ENCODE results near the gene EXD2. TPM values are rescaled to one million over a fixed set of nuclear protein-coding genes. Genes with fewer than 3 reads are reported as not detected.

EXD2 gene
- total and polyA plus RNA-seq, 2 of the 13 experiments (the other 11 are each of a cell fraction or from before 2014, with no cell fraction given), result 9.5 to 15.1 TPM

DNA sequence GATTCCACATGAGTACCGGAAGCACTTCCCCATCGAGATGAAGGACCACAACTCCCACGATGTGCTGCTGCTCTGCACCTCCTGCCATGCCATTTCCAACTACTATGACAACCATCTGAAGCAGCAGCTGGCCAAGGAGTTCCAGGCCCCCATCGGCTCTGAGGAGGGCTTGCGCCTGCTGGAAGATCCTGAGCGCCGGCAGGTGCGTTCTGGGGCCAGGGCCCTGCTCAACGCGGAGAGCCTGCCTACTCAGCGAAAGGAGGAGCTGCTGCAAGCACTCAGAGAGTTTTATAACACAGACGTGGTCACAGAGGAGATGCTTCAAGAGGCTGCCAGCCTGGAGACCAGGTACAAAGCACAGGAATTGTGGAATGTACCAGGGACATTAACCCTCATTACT is 46.3 kb downstream of the EXD2 start (continued):
- no peak for TF ChIP-seq ZBTB20 (CRISPR knock-in tag; IDR thresholded peaks at IDR 0.05; ENCODE audit: borderline replicate concordance, low read depth)
- TF ChIP-seq NFE2L1 (CRISPR knock-in tag; IDR thresholded peaks at IDR 0.05; ENCODE audit: borderline replicate concordance), result no peak
- TF ChIP-seq, protein P1, sequence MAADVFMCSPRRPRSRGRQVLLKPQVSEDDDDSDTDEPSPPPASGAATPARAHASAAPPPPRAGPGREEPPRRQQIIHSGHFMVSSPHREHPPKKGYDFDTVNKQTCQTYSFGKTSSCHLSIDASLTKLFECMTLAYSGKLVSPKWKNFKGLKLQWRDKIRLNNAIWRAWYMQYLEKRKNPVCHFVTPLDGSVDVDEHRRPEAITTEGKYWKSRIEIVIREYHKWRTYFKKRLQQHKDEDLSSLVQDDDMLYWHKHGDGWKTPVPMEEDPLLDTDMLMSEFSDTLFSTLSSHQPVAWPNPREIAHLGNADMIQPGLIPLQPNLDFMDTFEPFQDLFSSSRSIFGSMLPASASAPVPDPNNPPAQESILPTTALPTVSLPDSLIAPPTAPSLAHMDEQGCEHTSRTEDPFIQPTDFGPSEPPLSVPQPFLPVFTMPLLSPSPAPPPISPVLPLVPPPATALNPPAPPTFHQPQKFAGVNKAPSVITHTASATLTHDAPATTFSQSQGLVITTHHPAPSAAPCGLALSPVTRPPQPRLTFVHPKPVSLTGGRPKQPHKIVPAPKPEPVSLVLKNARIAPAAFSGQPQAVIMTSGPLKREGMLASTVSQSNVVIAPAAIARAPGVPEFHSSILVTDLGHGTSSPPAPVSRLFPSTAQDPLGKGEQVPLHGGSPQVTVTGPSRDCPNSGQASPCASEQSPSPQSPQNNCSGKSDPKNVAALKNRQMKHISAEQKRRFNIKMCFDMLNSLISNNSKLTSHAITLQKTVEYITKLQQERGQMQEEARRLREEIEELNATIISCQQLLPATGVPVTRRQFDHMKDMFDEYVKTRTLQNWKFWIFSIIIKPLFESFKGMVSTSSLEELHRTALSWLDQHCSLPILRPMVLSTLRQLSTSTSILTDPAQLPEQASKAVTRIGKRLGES (CRISPR knock-in tag; IDR thresholded peaks at IDR 0.05; ENCODE audit: borderline replicate concordance), result no peak
- no peak for TF ChIP-seq ZMYM4 (CRISPR knock-in tag; IDR thresholded peaks at IDR 0.05)
- TF ChIP-seq, protein P2, sequence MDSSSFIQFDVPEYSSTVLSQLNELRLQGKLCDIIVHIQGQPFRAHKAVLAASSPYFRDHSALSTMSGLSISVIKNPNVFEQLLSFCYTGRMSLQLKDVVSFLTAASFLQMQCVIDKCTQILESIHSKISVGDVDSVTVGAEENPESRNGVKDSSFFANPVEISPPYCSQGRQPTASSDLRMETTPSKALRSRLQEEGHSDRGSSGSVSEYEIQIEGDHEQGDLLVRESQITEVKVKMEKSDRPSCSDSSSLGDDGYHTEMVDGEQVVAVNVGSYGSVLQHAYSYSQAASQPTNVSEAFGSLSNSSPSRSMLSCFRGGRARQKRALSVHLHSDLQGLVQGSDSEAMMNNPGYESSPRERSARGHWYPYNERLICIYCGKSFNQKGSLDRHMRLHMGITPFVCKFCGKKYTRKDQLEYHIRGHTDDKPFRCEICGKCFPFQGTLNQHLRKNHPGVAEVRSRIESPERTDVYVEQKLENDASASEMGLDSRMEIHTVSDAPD (CRISPR knock-in tag; IDR thresholded peaks at IDR 0.05), result no peak
- no peak for TF ChIP-seq ZNF354B (CRISPR knock-in tag; IDR thresholded peaks at IDR 0.05)
- TF ChIP-seq CREB1 (IDR thresholded peaks at IDR 0.05), result no peak
- TF ChIP-seq CREB1 (CRISPR knock-in tag; IDR thresholded peaks at IDR 0.05), result no peak

DNA sequence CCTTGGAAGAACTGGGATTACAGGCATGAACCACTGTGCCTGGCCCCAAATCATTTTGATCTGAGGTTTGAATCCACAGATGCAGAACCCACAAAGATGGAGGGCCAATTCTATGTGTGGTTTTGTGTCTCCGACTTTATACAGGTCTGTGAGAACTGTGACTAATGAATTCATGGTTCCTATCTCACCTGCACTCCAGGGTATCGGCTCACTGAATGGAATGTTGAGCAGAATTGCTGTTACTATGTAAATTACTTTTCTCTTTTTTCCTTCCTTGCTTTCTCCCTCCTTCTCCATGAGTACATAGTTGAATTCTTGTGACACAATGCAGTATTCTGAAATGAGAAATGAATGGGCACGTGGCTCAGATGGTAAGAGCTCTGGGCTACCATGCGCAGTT is 47.6 kb downstream of the EXD2 start:
- no peak overlapping the region for H3K27ac ChIP-seq (ENCODE audit: extremely low read length, insufficient read depth, low read length)
- intact Hi-C loops (cut with micrococcal nuclease; ENCODE audit: unreplicated experiment) (no loop called here), in situ Hi-C loops (cut with HindIII; ENCODE audit: extremely low pct_ligation_motif_present, low pct_unique_long_range_greater_than_20kb) (no loop called here)
- H3K36me3 ChIP-seq (replicated peaks in 1 of 2; ENCODE audit: control insufficient read depth in 1 of 2, insufficient read depth in 2 of 2, low read length in 2 of 2), result peaks cover 8 to 42% of the 10 kb centered on the region in 2 experiments; a peak in 4 of 5 replicates
- WGBS (ENCODE audit: low lambda C conversion rate), result over 99% methylated on average over 4 of the region's 4 CpGs
- no peaks in the 10 kb centered on the region for H3K9me3 ChIP-seq (ENCODE audit: low read length)
- no peaks in the 10 kb centered on the region for H3K4me1 ChIP-seq (ENCODE audit: insufficient read depth, low read length)
- H4K20me1 ChIP-seq (ENCODE audit: insufficient read depth, low read length), result no peaks in the 10 kb centered on the region
- H3K9ac ChIP-seq (ENCODE audit: insufficient read depth, low read depth, low read length), result no peak overlapping the region
- BruUV-seq (replicated peaks), result no TSS peak
- CTCF ChIA-PET (ENCODE audit: low intra/inter-chr PET ratio, low total read pairs), result no interaction called here
- no peak overlapping the region for H3K4me2 ChIP-seq (ENCODE audit: low read depth, low read length)
- no peak overlapping the region for H3K4me3 ChIP-seq (replicated peaks in 1 of 3; ENCODE audit: insufficient read depth in 1 of 3, low read depth in 2 of 3, low read length in 3 of 3)
- H3K27me3 ChIP-seq (ENCODE audit: control insufficient read depth in 1 of 2, insufficient read depth in 2 of 2, low read length in 2 of 2), result no peaks in the 10 kb centered on the region
- H3K79me2 ChIP-seq (ENCODE audit: insufficient read depth, low read length), result no peaks in the 10 kb centered on the region
- TF ChIP-seq ZNF550 (CRISPR knock-in tag; IDR thresholded peaks at IDR 0.05; ENCODE audit: borderline replicate concordance), result no peak
- no peak for TF ChIP-seq ELF3 (CRISPR knock-in tag; IDR thresholded peaks at IDR 0.05)
- no peak for TF ChIP-seq MEIS1 (CRISPR knock-in tag; IDR thresholded peaks at IDR 0.05; ENCODE audit: borderline replicate concordance)
- TF ChIP-seq, protein P3, sequence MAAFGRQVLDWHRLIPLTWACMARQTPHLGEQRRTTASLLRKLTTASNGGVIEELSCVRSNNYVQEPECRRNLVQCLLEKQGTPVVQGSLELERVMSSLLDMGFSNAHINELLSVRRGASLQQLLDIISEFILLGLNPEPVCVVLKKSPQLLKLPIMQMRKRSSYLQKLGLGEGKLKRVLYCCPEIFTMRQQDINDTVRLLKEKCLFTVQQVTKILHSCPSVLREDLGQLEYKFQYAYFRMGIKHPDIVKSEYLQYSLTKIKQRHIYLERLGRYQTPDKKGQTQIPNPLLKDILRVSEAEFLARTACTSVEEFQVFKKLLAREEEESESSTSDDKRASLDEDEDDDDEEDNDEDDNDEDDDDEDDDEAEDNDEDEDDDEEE (CRISPR knock-in tag; IDR thresholded peaks at IDR 0.05), result no peak
- no peak for TF ChIP-seq SRSF9 (IDR thresholded peaks at IDR 0.05; ENCODE audit: borderline replicate concordance, insufficient read depth, low read depth, low read length, poor library complexity, severe bottlenecking)
- TF ChIP-seq ZNF563 (CRISPR knock-in tag; IDR thresholded peaks at IDR 0.05), result no peak
- TF ChIP-seq ZNF468 (CRISPR knock-in tag; IDR thresholded peaks at IDR 0.05), result no peak
- H2AFZ ChIP-seq (ENCODE audit: low read length), result no peak overlapping the region
- POLR2A ChIA-PET, result no interaction called here
- ATAC-seq (no peak), DNase-seq (ENCODE audit: low spot score) (no peak), FAIRE-seq (no peak)

Data from HepG2 (cell line).